ENCODE measurements around the gene DNM3. TPM values are rescaled to one million over a fixed set of nuclear protein-coding genes. Genes with fewer than 3 reads are reported as not detected.

The DNM3 gene
- total RNA-seq, 1 experiment from 2014 or later = 2.7 TPM

GRCh38 chr1:171816300-171816901, 24.9 kb upstream of the DNM3 start:
- Histone ChIP-seq H3K4me2 (ENCODE audit: insufficient read depth, insufficient read length, low read length) (no peak overlapping the region), H3K79me1 (ENCODE audit: insufficient read depth, low read depth, low read length, poor library complexity, severe bottlenecking) (no peaks in the 10 kb centered on the region), H3K79me2 (ENCODE audit: insufficient read depth, low read length) (no peaks in the 10 kb centered on the region), H3K27me3 (ENCODE audit: insufficient read depth, low read length) (no peaks in the 10 kb centered on the region), H4K20me1 (ENCODE audit: control insufficient read depth, insufficient read depth, insufficient read length) (no peaks in the 10 kb centered on the region), H3K27ac (ENCODE audit: insufficient read length, low read depth, low read length) (no peak overlapping the region), H3K14ac (ENCODE audit: insufficient read depth, low read length) (no peak overlapping the region), H3K56ac (ENCODE audit: insufficient read length, low read depth, low read length) (no peak overlapping the region), H4K5ac (ENCODE audit: insufficient read length, low read depth, low read length) (no peak overlapping the region), H3K9ac (ENCODE audit: extremely low read depth, insufficient read length, low read length) (no peak overlapping the region), H3K4ac (ENCODE audit: low read depth, low read length) (no peak overlapping the region), H2BK12ac (ENCODE audit: insufficient read length, low read depth, low read length) (no peak overlapping the region), H3K23ac (ENCODE audit: insufficient read length, low read depth, low read length) (no peak overlapping the region), H3K4me1 (ENCODE audit: insufficient read depth, low read length) (peaks cover 5% of the 10 kb centered on the region; the same call in 1 of the 2 replicates), H2BK120ac (ENCODE audit: low read depth, low read length, poor library complexity, severe bottlenecking) (no peak overlapping the region), H2BK15ac (ENCODE audit: low read depth, low read length) (no peak overlapping the region), H3T11ph (ENCODE audit: low read length) (no peak overlapping the region), H3K9me3 (ENCODE audit: control insufficient read depth, low read depth, low read length) (no peaks in the 10 kb centered on the region), H2AFZ (ENCODE audit: low read length) (no peak overlapping the region), H4K91ac (ENCODE audit: insufficient read length, low read depth, low read length) (no peak overlapping the region), H2AK5ac (ENCODE audit: insufficient read length, low read length) (no peak overlapping the region), H2BK20ac (ENCODE audit: low read depth, low read length, poor library complexity, severe bottlenecking) (no peak overlapping the region), H2BK5ac (ENCODE audit: insufficient read length, low read length) (no peak overlapping the region), H4K8ac (replicated peaks; ENCODE audit: insufficient read length, low read depth, low read length) (no peak overlapping the region), H3K18ac (ENCODE audit: insufficient read length, low read depth, low read length) (no peak overlapping the region), H3K23me2 (ENCODE audit: insufficient read length, low read depth, low read length, poor library complexity, severe bottlenecking) (no peaks in the 10 kb centered on the region)
- TF ChIP-seq CTCF (conservative IDR thresholded peaks at IDR 0.05) = no peak
- H3K27me3 Mint-ChIP-seq (ENCODE audit: low read depth) = no peaks in the 10 kb centered on the region
- no peaks in the 10 kb centered on the region for H3K36me3 Mint-ChIP-seq (ENCODE audit: insufficient read depth in 1 of 3, low read depth in 3 of 3)
- WGBS (ENCODE audit: extremely low coverage, insufficient read length, low lambda C conversion rate) = no CpG with 5 or more reads among the region's 3 CpGs
- no peaks in the 10 kb centered on the region for H3K9me3 Mint-ChIP-seq
- peaks cover 21 to 33% of the 10 kb centered on the region in 2 experiments for H3K4me1 Mint-ChIP-seq
- DNase-seq = no peak
- no peak overlapping the region for H3K4me3 Mint-ChIP-seq
- no peak overlapping the region; a peak in 1 of 7 replicates for H3K27ac Mint-ChIP-seq
